HTERT RPE-1 (cell line): Measurements from ENCODE around the gene NR2C2AP.

Experiments
- in situ Hi-C: fragments of 300-500 bp; cut with MboI; formaldehyde crosslinking; loops from 4 replicates; pipeline ENCODE4 v1.14.3; 2020; ENCODE audit warnings: low sequenced_read_pairs

NR2C2AP gene

DNA sequence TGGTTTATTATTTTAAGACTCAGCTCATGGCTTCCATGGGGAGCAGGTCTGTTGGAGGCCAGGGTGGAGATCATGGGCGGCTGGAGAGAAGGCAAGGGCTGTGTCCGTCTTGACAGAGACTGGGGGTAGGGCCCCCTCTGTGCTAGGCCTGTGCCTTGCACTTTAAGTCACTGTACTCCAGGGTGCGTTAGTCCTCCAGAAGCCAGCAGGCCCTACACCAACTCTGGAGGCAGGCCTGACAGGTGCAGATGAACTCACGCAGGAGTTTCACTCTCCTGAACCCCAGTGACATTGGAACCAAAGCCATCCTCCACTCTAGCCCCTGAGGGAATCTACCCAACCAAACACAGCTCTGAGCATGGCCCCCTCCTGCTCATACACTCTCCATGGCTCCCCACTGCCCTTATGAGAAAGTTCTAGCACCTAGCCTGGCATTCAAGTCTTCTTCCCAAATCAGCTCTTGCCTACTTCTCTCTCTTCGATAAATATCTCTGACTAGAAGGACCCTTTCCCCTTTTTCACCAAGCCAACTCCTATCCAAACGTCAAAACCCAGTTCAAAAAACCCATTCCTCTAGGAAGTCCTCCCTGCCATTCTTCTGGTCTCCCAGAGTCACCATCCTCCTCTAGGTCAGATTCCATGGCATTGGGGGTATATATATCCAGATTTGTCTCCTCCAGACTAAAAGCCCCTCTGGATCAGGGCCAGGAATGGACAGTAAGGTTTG lies 48.3 kb downstream of the NR2C2AP start:
- in situ Hi-C loops = no loop called here

DNA sequence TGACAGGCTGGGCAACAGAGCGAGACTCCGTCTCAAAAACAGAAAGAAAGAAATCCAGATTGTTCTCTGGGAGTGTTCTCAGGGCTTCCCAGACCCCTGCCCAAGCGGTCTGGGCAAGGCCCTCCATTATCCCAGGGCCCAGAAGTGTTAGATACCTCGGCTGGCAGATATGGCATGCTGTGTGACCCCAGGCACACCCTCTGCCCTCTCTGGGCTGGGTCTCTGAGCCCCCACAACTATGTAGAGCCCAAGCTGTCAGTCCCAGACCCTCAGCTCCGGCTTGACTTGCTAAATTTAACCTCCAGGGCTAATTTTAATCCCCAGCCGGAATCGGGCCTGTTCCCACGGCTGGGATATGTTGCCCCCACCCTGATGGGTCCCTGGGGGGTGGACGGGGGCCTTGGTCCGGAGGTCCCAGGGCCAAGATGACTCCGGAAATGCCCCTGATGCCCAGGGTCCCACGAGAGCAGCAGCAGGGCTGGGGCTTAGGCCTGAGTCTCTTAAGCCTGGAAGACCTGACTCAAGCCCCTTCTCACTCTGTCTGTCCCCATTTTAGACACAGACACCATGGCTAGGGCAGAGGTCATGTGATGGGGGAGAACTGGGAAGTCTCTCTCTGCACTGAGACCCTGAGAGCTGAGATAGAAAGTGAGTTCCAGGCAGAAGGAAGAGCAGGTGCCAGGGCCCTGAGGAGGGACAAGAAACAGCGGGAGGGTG lies 50.4 kb downstream of the NR2C2AP start:
- in situ Hi-C loops = no loop called here

DNA sequence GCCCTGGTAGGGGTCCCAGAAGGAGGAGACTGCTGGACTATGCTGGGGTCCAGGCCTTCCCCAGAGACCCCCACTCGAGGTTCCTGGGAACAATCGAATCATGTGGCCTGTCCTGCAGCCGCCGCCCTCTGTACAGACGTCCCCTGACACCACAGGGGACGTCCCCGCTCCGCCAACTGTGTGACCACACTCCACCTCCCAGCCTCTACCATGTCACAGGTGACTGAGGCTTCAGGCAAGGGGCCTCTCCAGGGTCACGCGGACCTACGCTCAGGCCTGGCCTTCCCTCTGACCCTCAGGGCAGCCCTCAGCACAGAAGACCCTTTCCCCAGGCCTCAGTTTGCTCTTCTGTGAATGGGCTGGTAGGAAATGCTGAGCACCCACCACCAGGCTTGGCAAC lies 51.8 kb downstream of the NR2C2AP start:
- in situ Hi-C loops = no loop called here
